WERI-Rb-1 (cell line): ENCODE measurements around the gene RAB23.

Experiments used
- DNase-seq: peaks from one replicate; pipeline ENCODE4 v3.0.0-alpha.2; 2020
- H3K27ac ChIP-seq: fragments of 250-450 bp; sonication (Bioruptor Pico); 2 replicates; pipeline ENCODE4 v1.5.1; 2020; ENCODE audit warnings: mild to moderate bottlenecking, moderate library complexity
- H3K27me3 ChIP-seq: fragments of 250-450 bp; sonication (Bioruptor Pico); 2 replicates; pipeline ENCODE4 v1.5.1; 2021; ENCODE audit warnings: mild to moderate bottlenecking, low read depth, moderate library complexity; ENCODE audit not compliant: insufficient read depth, severe bottlenecking
- H3K36me3 ChIP-seq: fragments of 250-450 bp; sonication (Bioruptor Pico); 2 replicates; pipeline ENCODE4 v1.5.1; 2020; ENCODE audit warnings: mild to moderate bottlenecking, moderate library complexity
- H3K4me3 ChIP-seq: 2 replicates; pipeline ENCODE4 v1.5.1; 2011; ENCODE audit warnings: low read depth, mild to moderate bottlenecking, control low read depth, low read length
- H3K9me3 ChIP-seq: fragments of 250-450 bp; sonication (Bioruptor Pico); 2 replicates; pipeline ENCODE4 v1.5.1; 2021; ENCODE audit warnings: mild to moderate bottlenecking, moderate library complexity; ENCODE audit not compliant: severe bottlenecking
- TF ChIP-seq, protein P1 (sequence below): IDR thresholded peaks from 2 replicates; pipeline ENCODE4 v1.5.1; 2011; ENCODE audit warnings: low read depth, mild to moderate bottlenecking, control low read depth, inconsistent platforms, low read length

Gene RAB23

DNA sequence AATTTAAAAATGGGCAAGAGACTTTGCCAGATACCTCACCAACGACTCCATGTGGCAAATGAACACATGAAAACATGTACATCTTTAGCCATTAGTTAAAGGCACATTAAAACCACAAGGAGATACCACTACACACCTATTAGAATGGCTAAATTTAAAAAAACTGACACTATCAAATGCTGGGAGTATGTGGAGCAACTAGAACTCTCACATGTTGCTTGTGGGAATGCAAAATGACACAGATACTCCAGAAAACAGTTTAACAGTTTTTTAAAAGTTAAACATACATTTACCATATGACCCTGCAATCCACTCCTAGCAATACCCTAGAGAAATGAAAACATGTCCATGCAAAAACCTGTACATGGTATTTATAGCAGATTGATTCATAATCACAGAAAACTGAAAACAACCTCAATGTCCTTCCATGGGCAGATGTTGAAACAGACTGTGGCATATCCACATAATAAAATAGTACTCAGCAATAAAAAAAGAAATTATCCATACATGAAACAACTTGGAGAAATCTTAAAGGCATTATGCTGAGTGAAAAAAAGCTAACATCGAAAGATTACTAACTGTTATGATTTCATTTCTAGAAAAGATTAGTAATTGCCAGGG lies 1.9 kb downstream of the RAB23 start:
- H3K27ac ChIP-seq, result no peak overlapping the region
- no peak for DNase-seq

DNA sequence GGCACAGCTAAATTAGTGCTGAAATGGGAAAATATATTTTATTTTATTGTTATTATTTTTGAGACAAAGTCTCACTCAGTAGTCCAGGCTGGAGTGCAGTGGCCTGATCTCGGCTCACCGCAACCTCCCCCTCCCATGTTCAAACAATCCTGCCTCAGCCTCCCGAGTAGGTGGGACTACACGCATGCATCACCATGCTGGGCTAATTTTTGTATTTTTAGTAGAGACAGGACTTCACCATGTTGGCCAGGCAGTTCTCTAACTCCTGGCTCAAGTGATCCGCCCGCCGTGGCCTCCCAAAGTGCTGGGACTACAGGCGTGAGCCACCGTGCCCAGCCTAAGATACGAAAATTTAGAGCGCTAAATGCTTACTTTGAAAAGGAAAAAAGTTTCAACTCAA lies 4.8 kb downstream of the RAB23 start:
- no peak for DNase-seq
- H3K4me3 ChIP-seq, result no peak overlapping the region
- no peak overlapping the region for H3K27ac ChIP-seq
- TF ChIP-seq, protein P1, sequence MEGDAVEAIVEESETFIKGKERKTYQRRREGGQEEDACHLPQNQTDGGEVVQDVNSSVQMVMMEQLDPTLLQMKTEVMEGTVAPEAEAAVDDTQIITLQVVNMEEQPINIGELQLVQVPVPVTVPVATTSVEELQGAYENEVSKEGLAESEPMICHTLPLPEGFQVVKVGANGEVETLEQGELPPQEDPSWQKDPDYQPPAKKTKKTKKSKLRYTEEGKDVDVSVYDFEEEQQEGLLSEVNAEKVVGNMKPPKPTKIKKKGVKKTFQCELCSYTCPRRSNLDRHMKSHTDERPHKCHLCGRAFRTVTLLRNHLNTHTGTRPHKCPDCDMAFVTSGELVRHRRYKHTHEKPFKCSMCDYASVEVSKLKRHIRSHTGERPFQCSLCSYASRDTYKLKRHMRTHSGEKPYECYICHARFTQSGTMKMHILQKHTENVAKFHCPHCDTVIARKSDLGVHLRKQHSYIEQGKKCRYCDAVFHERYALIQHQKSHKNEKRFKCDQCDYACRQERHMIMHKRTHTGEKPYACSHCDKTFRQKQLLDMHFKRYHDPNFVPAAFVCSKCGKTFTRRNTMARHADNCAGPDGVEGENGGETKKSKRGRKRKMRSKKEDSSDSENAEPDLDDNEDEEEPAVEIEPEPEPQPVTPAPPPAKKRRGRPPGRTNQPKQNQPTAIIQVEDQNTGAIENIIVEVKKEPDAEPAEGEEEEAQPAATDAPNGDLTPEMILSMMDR, result no peak
- H3K27me3 ChIP-seq, result no peaks in the 10 kb centered on the region
- peaks cover 5% of the 10 kb centered on the region for H3K9me3 ChIP-seq
- H3K36me3 ChIP-seq, result peaks cover 9% of the 10 kb centered on the region

More for the DNA sequence above, 1.9 kb downstream of the RAB23 start:
- Histone ChIP-seq H3K4me3 (no peak overlapping the region), H3K27me3 (no peaks in the 10 kb centered on the region), H3K36me3 (peaks cover 9% of the 10 kb centered on the region), H3K9me3 (peaks cover 5% of the 10 kb centered on the region)
- TF ChIP-seq, protein P1, result no peak

DNA sequence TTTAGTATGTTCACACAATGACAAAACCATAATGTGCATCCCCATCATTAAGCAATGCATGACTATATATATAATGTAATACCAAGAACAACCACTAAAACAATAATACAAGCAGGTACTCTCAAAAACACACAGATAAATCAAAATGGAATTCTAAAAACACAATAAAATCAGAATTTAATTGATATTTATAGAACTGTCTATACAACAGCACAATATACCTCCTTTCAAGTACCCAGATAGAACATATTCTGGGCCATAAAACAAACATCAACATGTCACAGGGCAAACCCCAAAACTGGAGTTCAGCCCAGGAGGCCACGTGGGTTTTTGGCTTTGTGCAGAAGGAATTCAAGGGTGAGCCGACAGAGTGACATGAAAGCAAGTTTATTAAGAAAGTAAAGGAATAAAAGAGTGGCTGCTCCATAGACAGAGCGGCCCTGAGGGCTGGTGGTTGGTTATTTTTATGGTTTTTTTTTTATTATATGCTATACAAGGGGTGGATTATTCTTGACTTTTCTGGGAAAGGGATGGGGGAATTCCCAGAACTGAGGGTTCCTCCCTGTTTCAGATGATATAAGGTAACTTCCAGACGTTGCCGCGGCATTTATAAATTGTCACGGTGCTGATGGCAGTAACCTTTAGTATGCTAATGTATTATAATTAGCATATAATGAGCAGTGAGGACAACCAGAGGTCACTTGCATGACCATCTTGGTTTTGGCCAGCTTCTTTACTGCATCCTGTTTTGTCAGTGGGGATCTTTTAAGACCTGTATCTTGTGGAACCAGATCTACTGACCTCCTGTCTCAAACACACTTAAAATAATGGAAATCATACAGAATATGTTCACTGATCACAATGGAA lies 5.6 kb downstream of the RAB23 start:
- Histone ChIP-seq H3K36me3 (peaks cover 4% of the 10 kb centered on the region; the same call in 1 of the 2 replicates), H3K27ac (no peak overlapping the region), H3K9me3 (peaks cover 5% of the 10 kb centered on the region), H3K4me3 (no peak overlapping the region), H3K27me3 (no peaks in the 10 kb centered on the region)
- no peak for DNase-seq
- TF ChIP-seq, protein P1, result no peak

DNA sequence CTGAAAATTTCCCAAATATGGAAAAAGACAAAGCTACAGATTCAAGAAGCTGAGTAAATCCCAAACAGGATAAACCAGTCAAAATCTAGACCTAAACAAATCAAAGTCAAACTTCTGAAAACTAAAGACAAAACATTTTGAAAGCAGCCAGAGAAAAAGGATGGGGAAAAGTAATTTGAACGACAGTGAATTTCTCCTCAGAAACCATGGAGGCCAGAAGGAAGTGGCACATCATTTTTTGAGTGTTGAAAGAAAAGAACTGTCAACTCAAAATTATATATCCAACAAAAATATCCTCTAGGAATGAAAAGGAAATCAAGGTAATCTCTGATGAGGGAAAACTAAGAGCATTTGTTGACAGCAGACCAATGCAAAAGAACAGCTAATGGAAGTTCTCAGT lies 6.8 kb downstream of the RAB23 start:
- no peak for DNase-seq
- Histone ChIP-seq H3K27ac (no peak overlapping the region), H3K4me3 (no peak overlapping the region), H3K36me3 (peaks cover 4% of the 10 kb centered on the region; the same call in 1 of the 2 replicates), H3K27me3 (no peaks in the 10 kb centered on the region), H3K9me3 (peaks cover 3% of the 10 kb centered on the region)
- TF ChIP-seq, protein P1, result no peak

DNA sequence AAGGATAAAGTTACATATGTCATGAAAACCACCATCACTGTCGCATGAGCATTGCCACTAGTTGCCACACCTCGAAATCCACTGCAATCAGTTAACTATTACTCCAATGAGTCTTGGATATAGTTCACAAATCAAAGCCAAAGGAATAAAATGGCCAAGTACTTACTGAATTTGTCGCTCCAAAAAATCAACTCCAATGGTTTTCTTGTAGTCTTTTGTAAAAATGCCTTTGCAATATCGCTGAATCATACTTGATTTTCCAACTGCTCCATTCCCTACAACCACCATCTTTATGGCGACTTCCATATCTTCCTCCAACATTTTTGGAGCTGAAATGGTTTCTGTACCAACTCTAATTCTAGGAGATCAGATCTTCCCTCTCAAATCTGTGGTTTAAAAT lies 12.0 kb downstream of the RAB23 start:
- H3K27me3 ChIP-seq, result no peaks in the 10 kb centered on the region
- DNase-seq, result no peak
- H3K4me3 ChIP-seq, result no peak overlapping the region
- TF ChIP-seq, protein P1, result no peak
- H3K9me3 ChIP-seq, result no peaks in the 10 kb centered on the region
- no peak overlapping the region for H3K27ac ChIP-seq
- no peaks in the 10 kb centered on the region; the same call in 1 of the 2 replicates for H3K36me3 ChIP-seq
